HG03469 (cell line): ENCODE measurements around the gene LHFPL3.

ENCODE experiments used
- ATAC-seq: cut with Tn5 transposase; IDR thresholded peaks from one replicate; pipeline ENCODE4 v1.9.1; 2021; ENCODE audit warnings: mild to moderate bottlenecking, moderate library complexity, moderate number of reproducible peaks; ENCODE audit not compliant: unreplicated experiment

The LHFPL3 gene

DNA sequence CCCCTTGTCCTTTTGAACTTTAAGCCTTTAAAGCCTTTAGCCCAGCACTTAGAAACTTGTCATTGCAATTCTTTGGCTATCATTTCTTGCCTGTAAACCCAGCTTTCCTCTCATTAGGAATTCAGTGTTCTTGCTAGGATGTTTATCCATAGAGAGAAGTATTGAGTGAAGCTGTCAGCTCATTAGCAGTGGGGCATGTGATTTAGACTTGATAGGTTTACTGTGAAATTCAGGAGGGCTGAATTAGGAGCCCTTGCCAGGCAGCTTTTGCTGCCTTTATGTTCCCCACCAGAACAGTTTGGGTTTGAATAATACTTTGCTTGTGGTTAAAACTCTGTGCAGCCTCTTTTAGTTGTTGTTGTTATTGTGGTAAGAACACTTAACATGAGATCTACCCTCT is 39.5 kb downstream of the LHFPL3 start:
- no peak for ATAC-seq

DNA sequence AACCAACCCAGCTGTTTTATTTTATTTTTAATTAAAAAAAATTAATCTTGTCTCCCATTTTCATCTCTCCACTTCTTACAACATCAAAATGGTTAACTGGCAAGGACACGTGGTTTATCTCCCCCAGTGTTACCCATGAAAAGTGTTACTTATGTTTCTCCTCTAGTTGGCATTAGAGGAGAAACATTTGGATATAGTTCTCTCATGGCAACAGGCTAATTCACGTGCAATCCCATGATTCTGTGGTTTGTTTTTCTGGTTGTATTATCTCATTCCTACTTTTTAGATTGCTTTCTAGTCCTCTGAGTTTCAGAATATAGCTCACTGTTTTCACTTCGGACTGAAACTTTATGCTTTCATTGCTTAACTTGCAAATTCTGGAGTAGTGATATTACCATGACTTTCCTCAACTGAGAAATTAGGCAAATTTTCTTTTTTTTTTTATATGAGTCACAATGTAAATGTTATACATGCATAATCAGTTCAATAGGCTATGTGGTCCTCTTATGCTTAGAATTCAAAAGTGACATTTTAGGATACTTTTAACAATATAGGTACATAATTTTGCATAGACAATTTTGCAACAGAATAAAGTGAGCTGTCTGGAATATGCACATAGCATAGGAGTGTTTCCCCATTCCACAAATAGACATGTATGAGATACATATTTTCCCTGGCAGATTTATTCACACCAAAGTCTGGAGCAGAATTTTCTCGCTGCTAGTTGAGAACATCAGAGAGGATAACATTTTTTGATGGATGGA is 43.0 kb downstream of the LHFPL3 start:
- no peak for ATAC-seq

DNA sequence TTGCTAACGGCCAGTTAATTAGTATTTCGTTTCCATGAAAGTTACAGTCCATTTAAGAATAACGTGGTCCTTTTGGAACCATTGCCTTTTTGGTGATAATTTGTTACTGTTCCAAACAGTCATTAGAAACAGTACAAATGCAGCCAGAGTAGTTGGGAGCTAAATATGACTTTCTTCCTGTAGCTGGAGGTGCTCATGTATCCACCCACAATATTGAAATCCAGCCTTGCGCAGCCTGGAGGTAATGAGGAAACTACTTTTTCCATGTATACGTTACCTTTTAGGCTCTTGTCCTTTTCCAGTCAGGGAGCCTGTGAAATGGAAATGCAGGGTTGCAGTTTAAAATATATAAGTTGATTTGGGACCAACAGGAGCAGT is 43.6 kb downstream of the LHFPL3 start:
- ATAC-seq: no peak

DNA sequence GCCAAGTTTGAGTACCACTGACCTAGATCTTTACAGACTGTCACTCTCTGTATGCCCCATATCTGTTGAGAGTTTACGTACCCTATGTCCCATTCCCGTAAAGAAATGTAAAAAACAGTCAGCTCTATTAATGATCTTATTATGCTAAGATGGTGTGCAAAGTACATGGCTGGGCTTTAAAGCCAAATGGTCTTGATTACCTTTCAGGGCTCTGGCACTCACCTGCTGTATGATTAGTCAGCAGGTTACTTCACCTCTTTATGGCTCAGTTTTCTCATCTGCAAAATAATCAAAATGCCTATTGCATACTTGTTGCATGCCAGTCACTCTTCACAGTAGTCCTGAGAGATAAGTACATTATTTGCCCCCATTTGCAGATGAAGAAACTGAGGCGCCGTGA is 54.2 kb downstream of the LHFPL3 start:
- no peak for ATAC-seq

DNA sequence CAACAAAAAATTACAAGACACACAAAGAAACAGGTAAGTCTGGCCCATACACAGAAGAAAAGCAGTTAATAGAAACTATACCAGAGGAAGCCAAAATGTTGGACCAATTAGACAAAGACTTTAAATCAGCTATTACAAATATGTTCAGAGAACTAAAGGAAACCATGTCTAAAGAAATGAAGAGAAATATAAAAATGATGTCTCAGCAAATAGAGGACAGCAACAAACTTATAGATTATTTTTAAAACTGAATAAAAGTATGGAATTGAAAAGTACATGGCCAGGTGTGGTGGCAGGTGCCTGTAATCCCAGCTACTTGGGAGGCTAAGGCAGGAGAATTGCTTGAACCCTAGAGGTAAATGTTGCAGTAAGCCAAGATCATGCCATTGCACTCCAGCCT is 58.5 kb downstream of the LHFPL3 start:
- ATAC-seq: no peak

DNA sequence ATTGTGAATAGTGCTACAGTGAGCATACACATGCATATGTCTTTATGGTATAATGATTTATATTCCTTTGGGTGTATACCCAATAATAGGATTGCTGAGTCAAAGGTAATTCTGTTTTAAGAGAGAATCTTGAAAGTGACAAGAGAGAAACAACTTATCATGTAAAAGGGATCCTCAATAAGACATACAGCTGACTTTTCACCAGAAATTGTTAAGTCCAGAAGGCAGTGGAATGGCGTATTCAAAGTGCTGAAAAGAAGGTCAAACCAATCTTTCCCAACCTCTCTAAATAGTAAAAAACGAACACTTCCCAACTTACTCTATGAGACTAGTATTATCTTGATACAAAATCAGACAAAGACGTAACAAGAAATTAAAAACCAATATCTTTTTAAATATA is 59.8 kb downstream of the LHFPL3 start:
- ATAC-seq: no peak

DNA sequence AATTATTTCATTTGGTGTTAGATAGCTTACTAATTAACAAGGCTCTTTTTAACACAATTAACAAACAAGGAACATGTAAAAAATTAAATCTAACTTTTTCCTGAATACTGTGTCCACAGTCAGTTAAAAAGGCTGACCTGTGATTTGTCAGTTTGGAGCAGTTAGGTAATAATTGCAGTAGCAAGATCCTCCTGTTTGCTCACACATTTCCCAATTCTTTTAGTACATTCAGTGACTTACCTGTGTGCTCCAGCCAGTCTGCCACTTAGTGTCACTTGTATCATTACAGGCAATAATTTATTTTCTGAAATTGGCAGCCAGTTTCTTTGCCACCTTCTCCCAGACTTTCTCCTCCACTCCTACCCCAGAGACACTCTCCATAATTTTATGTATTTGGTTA is 66.8 kb downstream of the LHFPL3 start:
- ATAC-seq: no peak

DNA sequence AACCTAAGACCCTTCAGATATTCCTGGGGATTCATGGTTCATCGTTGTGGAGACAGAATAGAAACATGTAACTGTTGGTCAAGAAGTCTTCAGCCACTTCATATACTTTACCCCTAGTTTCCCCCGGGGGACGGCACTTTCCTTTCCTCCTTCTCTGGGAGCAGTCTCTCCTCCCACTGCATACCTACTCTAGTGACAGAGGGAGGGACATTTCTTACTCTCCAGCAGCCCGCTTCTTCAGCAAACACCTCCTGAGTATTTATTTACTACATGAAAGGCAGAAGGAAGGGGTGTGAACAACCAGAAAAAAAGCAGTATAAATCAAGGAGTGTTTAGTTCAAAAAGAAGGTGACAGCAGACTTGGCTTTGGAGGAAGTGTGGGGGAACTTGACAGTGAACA is 69.0 kb downstream of the LHFPL3 start:
- ATAC-seq: no peak

DNA sequence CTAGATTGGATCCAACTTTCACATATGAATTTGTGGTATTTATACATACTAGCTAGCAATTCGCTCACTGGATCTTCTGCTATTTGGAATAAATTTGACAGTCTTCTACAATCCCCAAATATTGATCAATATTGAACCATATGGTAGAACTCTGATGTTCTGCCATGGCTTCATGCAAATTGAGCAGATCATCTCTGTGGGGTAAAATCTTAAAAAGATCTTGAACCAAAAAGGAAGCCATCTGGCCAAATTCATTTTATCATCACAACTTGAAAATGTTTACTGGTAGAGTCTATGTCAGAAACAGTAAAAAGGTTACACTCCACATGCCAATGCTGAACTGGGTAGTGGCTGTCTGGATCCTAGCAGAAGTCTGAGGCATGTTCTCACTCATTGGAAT is 80.0 kb downstream of the LHFPL3 start:
- no peak for ATAC-seq

DNA sequence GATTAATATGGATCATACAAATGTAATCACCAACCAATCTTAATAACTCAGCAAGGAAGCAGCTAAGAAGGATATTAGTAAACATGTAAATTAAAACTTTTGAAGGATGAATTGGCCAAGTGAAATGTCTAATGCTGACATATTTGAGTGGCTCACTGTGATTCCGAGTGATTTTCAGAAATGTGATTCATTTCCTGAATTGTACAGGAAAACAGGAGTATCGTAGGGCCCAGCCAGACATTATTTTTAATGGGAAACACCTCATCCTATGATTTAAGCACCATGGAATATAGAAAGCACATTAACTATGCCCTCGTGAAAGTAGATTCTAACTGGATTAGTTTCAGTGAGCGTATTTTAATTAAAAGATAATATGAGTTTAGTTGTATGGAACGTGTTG is 82.3 kb downstream of the LHFPL3 start:
- no peak for ATAC-seq

DNA sequence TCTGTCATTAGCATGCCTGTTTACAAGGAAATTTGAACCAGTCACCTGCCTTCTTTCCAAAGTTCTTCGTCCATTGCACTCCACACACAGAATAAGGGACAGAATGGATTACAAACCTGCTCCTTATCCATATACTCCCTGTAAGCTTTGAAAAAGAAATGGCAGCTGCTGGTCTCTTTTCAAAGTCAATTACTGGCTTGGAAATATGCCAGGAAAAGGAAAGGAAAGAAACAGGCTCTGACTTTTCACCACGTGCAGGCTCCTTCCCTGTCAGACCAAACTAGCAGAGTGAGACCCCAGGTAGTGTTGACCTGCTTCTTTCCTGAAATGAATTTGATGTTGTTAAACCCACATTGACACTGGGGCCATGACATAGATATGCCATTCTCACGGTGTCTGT is 84.5 kb downstream of the LHFPL3 start:
- ATAC-seq: no peak

DNA sequence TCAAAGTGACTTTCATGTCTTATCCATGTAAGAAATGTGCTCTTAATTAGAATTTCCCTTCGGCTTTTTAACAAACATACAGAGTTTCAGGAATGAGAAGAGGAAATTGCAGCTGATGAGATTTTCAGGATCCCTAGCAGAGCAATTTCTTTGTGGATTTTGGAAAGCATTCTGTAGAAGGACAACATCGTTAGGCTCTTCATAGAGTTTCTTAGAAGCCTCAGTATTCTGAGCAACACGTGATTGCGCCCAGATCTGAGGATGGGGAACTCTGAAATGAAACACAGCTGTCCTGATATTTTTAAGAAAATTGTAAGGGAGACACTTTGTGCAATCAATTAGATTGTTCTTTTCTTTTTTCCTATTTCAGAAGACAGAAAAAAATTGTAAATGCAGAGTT is 85.8 kb downstream of the LHFPL3 start:
- ATAC-seq: no peak

DNA sequence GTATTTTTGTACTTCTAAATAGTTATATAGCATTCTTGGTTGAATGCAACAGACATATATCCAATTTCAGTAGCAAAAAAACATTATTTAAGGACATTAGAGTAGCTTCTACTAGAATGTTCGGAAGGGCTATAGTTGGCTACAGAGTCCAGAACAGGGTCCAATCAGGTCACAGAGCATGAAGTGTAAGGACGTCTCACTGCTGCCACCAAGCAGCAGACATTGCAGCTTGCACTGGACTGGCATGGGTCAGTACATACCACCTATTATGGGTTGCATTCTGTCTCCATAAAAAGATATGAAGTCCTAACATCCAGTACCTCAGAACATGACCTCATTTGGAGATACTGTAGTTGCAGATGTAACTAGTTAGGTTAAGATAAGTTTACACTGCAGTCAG is 87.3 kb downstream of the LHFPL3 start:
- ATAC-seq: no peak

DNA sequence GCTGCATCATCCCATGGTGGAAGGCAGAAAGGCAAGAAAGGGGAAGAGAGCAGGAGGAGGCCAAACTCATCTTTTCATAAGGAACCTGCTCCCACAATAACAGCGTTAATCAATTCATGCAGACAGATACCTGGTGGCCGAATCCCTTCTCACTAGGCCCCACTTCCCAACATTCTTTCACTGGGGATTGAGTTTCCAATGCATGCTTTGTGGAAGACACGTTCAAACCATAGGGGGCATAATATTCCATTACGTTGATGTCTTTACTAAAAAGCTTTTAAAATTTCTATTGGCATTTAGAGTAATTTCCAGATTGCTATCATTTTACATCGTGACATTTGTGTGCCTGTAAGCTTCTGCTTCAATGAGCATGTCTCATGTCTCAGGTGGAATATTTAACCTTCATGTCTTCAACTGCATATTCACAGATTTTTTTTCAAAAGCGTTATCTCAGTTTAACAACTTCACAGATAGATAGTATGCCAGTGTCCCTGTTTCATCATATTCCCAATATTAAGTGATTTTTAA is 88.5 kb downstream of the LHFPL3 start:
- ATAC-seq: no peak

DNA sequence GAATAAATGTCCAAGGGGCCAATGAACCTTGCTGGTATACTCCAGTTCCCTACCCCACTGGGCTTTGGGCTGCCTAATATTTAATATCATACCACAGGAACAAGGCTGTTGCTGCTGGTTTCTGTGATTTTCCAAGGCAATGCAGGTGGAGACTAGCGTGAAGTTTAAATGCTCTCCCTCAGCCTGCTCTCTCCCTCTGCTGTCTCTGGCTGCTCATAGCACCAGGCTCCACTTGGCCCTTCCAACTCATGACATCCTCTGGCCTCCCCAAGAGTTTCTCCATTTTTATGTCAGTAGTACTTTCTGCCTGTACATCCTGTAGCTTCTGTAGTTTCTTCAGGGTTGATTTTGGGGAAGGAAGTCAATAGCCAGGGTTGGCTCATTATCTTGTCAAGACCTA is 103.5 kb downstream of the LHFPL3 start:
- no peak for ATAC-seq

DNA sequence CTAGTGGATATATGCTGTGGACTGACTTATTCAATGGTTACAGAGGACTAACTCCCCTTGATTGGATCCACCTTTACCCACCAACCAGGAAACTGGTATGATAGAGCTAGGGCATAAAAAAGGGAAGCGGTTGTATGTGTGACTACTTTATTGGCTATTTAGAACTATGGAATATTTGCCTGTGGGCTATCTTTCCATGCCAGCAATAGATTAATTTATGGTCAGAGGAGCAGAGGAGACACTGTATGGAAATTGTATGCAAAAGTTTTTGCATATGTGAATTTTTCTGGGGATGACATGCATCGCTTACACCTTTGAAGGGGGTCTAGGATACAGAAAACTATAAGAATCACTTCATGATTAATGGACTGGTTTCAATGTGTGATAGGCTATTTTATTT is 105.7 kb downstream of the LHFPL3 start:
- no peak for ATAC-seq

DNA sequence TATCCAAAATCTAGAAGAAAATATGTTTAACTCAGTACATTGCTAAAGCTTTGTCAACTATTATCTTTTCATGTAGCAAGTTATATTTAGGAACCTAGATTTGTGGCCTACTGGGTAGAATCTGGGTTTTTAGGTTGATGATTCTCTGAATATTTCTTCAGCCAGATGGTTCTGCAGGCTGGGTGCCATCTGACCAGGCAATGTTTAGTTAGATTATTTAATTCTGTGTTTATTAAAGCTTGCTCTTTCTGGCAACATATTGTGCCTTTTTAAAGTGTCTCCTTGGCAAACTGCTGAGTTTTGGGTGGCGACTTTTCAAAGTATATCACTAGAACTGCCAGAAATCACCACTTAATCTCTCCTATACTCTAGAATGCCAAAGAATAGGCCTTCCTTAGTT is 114.1 kb downstream of the LHFPL3 start:
- ATAC-seq: no peak

DNA sequence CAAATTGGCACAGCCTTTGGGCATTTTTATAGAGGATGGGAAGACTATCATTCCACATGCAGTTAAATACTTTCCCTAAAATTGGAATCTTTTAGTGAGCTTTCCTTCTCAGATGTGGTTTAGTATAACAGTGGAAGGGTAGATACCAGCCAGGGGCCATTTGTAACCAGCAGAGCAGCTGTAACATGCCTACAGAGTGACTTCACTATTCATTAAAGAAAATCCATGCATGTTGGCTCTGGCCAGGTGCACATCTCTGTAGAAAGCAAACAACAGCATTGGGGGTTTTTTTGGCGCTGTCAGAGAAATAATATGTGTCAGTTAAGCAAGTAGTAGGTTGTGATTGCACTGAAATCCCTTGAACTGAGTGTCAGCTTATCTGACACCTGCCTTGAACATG is 115.6 kb downstream of the LHFPL3 start:
- ATAC-seq: no peak

DNA sequence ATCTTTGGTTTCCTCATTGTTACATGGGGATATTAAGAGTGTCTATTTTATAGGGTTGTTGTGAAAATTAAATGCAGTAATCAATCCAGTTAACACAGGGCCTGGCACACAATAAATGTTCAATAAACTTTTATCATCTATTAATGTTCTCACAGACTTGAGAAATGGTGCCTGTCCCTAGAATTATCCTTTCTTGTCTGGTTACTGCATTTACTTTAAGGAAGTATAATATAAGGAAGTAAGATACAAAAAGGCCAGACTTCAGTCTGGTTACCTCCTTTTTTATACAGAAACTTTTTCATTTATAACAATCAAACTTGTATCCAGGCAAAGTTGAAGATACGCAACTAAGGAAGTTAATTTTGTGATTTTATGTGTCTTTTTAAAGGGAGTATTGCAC is 117.0 kb downstream of the LHFPL3 start:
- ATAC-seq: no peak

DNA sequence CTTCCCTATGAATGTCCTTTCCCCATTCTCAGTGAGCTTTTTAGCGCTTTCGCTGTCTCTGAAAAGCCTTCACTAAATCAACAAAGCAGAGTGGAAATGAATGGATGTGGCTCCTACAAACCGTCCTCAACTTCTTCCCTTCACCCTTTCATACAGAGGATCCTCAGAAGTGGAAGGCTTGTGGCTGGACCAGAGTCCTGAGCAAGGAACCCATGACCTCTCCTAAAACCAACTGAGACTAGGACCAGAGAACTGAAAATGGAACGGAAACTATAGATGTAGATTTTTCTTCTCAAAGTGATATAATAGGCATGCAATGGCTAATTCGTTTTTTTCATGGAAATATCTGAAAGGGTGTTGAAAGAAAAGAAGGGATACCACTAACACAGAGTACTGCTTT is 122.5 kb downstream of the LHFPL3 start:
- ATAC-seq: no peak

DNA sequence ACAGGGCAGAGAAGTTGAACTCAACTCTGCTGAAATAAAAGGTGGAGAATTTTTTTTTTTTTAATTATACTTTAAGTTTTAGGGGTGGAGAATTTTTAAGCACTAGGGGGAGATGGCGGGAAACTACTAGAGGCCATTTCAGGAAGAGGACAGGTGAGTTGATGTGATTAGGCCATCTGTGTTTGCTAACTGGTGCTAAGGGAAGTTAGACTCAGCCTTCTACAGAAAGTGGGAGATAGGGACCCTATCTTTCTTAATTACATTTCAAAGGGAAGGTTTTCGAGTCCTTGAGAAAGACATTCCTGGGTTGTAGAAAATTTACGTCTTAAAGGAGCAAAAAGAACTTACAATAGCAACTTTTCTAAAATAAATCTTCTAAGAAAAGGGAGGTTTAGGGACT is 124.8 kb downstream of the LHFPL3 start:
- ATAC-seq: no peak

DNA sequence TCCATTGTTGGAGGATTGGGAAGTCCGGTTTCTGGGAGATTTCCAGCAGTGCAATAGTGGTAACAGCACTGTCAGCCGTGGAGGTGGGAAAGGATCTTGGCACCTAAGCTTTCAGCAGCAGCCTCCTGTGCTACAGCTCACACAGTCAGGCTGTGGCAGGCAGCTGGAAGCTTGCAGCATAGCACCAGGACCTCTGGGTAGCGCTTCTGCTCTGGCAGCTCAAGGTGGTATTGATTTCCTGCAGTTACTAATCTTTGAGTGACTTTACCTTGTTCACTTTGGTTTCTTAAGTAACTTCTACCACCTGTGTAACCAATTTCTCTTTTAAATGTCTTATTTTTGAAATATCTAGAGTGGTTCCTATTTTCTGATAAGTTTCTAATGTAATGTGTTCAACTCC is 130.5 kb downstream of the LHFPL3 start:
- ATAC-seq: no peak

DNA sequence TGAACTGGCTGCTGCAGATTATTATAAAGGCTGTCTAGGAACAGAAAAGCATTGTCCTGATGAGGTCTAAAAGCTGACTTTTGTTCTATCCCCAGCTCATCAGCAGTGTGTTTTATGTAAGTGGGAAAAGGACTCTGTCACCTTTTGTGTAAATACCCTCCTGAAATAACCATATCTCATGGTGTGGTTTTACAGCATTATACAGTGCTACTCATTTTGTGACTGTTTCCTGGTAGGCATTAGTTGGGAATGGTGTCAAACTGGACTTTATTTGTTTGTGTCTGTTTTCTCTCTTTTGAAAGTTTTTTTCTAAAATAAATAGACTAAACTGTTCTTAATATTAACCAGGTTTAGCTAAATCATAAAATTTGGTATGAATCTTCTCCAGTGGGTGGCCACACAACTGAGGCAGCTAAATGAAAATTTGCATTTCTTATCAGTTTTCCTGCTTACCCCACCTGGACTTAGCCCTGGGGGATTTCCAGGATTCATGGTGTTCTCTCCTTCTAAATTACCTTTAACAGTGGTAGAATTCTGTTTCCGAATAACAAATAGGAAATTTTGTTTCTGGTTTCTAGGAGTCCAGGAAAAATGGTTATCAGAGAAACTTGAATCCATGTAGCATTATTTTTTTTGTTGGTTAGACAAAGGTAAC is 140.9 kb downstream of the LHFPL3 start:
- no peak for ATAC-seq
